Heart left ventricle (tissue), 16 donors: Measurements from ENCODE around the gene PGAM2. TPM values are rescaled to one million over a fixed set of nuclear protein-coding genes. Genes with fewer than 3 reads are reported as not detected.

Source experiments
- ATAC-seq, 4 donors: fragments of 200-7000 bp; cut with Tn5 transposase; one replicate each; pipeline ENCODE4 v1.9.1; 2020 to 2022; ENCODE audit warnings: moderate library complexity in 4 of 4, mild to moderate bottlenecking in 3 of 4, moderate number of reproducible peaks in 1 of 4
- DNase-seq, 5 donors: peaks; one replicate each; pipeline ENCODE4 v3.0.0-alpha.2; 2020
- H3K27ac ChIP-seq, 12 donors: fragments of 200-600 bp; sonication (generic) in 4 of 12; one replicate each; pipeline versions ENCODE4 v1.5.0 to v1.8.0; 2016 to 2022; ENCODE audit warnings: mild to moderate bottlenecking in 2 of 12
- H3K27me3 ChIP-seq, 9 donors: fragments of 200-600 bp; sonication (generic) in 2 of 9; one replicate each; pipeline versions ENCODE4 v1.5.1 to v1.8.0; 2016 to 2022; ENCODE audit warnings: mild to moderate bottlenecking in 3 of 9
- H3K36me3 ChIP-seq, 9 donors: fragments of 200-600 bp; sonication (generic) in 2 of 9; one replicate each; pipeline versions ENCODE4 v1.5.0 to v1.8.0; 2018 to 2022; ENCODE audit warnings: mild to moderate bottlenecking in 2 of 9
- H3K4me1 ChIP-seq, 12 donors: fragments of 200-600 bp; sonication (generic) in 4 of 12; one replicate each; pipeline versions ENCODE4 v1.5.0 to v1.8.0; 2016 to 2022; ENCODE audit warnings: mild to moderate bottlenecking in 3 of 12
- H3K4me3 ChIP-seq, 12 donors: fragments of 200-600 bp; sonication (generic) in 4 of 12; one replicate each; pipeline versions ENCODE4 v1.5.0 to v1.8.0; 2017 to 2022; ENCODE audit warnings: mild to moderate bottlenecking in 9 of 12, moderate library complexity in 4 of 12
- H3K9me3 ChIP-seq, 12 donors: fragments of 200-600 bp; sonication (generic) in 4 of 12; one replicate each; pipeline versions ENCODE4 v1.5.0 to v1.8.0; 2016 to 2022; ENCODE audit warnings: mild to moderate bottlenecking in 1 of 12
- CTCF ChIP-seq, 12 donors: fragments of 200-600 bp; sonication (generic) in 4 of 12; IDR thresholded peaks; one replicate each; pipeline versions ENCODE4 v1.5.0 to v1.8.0; 2018 to 2022; ENCODE audit warnings: antibody characterized with exemption in 12 of 12, mild to moderate bottlenecking in 5 of 12
- POLR2A ChIP-seq, 2 donors: fragments of 450-650 bp; IDR thresholded peaks; one replicate each; pipeline ENCODE4 v1.6.1; 2017; ENCODE audit warnings: antibody characterized with exemption in 2 of 2, mild to moderate bottlenecking in 2 of 2, moderate library complexity in 2 of 2
- WGBS, 4 donors: extraction: QIAGEN DNeasy Blood & Tissue Kit in 2 of 4; methylation state at CpG; one replicate each; pipeline versions ENCODE4 v1.1.5 to v1.1.7; 2013 to 2018; 5-methylcytosine and 5-hydroxymethylcytosine counted together
- intact Hi-C, 10 donors: fragments of 100-400 bp; cut with DNase I; formaldehyde crosslinking; loops; one replicate each; pipeline versions ENCODE4 v1.11.1 to v1.14.2; 2022
- polyA plus RNA-seq, 2 donors: library from polyadenylated mRNA; stranded (reverse); fragments of 200-250 nt; gene quantifications; one replicate each; pipeline ENCODE4 v1.2.3, GENCODE V29; 2013
- total RNA-seq, 9 donors: library from RNA; depleted of rRNA in 2 of 9; stranded (reverse); fragments of >200 nt in 2 of 9; fragmentation: NEBNext Ultra II Directional in 3 of 9; extraction: Animal tissue kit (Norgen Biotek cat#: 25700) in 3 of 9; gene quantifications; one replicate each; pipeline versions ENCODE4 v1.1.0 to v1.2.4, GENCODE V29; 2016 to 2023
- donor health status: ischemic (EF 13 %, LVEDD 7.1; RV severe dilation, severe dysfunction).
- donor health status: healthy with polysubstance abuse.
- donor health status: DM: no; HTN: yes; CAD: no.
- donor health status: DM: no; HTN: no; CAD: no.
- donor health status: ischemic (EF 25% LVEDD 6.9; RV normal size, moderate dysfunction).
- donor health status: ischemic (EF 25% LVEDD 5.7; RV mildly dilated, moderate dysfunction).
- donor health status: healthy.
- donor health status: DM: yes; HTN: yes; CAD: no.
- donor health status: ischemic (EF 35%, LVEDD 5.7; RV mildly dilated, moderate dysfunction).
- donor health status: nonischemic (EF 11% LVEDD 7.7; RV severe dilation, severe dysfunction).
- donor health status: DM: yes; HTN: yes; CAD: no.
- donor health status: PGD.
- donor health status: ischemic (EF 29% LVEDD 5.4; RV normal size, mild dysfunction).
- donor health status: nonischemic (EF 23%, LVEDD 6.1; RV moderate dilation, normal function).

Gene PGAM2
- total and polyA plus RNA-seq, 11 donors: 242 to 2,064 (median 555) TPM

GRCh38 chr7:44112997-44113763 lies 47.8 kb upstream of the PGAM2 start:
- Histone ChIP-seq H3K27me3 (no peaks in the 10 kb centered on the region), H3K4me3 (no peak overlapping the region), H3K9me3 (no peaks in the 10 kb centered on the region), H3K27ac (no peak overlapping the region), H3K36me3 (peaks cover 0 to 95% (median 39%) of the 10 kb centered on the region in 9 donors), H3K4me1 (peaks cover 0 to 21% (median 13%) of the 10 kb centered on the region in 12 donors)
- intact Hi-C loops: no loop called here
- DNase-seq (peak in 1 of 5 donors; percentile 23), ATAC-seq (no peak)
- TF ChIP-seq CTCF (IDR thresholded peaks at IDR 0.05) (no peak), POLR2A (IDR thresholded peaks at IDR 0.05) (no peak)
- 85 to 90% (median 87%) methylated on average over 33 to 34 of the region's 34 CpGs for WGBS, 4 donors

- Histone ChIP-seq H3K27ac (no peak overlapping the region), H3K4me1 (peaks cover 0 to 22% (median 13%) of the 10 kb centered on the region in 12 donors), H3K4me3 (no peak overlapping the region), H3K36me3 (peaks cover 0 to 94% (median 33%) of the 10 kb centered on the region in 9 donors), H3K9me3 (no peaks in the 10 kb centered on the region), H3K27me3 (no peaks in the 10 kb centered on the region)
- ATAC-seq: no peak
- 74 to 83% (median 78%) methylated on average over 33 to 41 of the region's 41 CpGs for WGBS, 4 donors
- intact Hi-C loops: no loop called here
- DNase-seq: peak in 2 of 5 donors; percentile 20 to 55
- TF ChIP-seq POLR2A (IDR thresholded peaks at IDR 0.05) (no peak), CTCF (IDR thresholded peaks at IDR 0.05) (no peak)
Measured at GRCh38 chr7:44112231-44112996, 47.0 kb upstream of the PGAM2 start.

GRCh38 chr7:44111761-44112160 lies 46.4 kb upstream of the PGAM2 start:
- no peak overlapping the region for H3K27ac ChIP-seq
- peaks cover 0 to 95% (median 30%) of the 10 kb centered on the region in 9 donors for H3K36me3 ChIP-seq
- WGBS, 4 donors: 88 to 93% (median 91%) methylated on average over 16 of the region's 16 CpGs
- intact Hi-C loops: no loop called here
- DNase-seq (no peak), ATAC-seq (no peak)
- no peaks in the 10 kb centered on the region for H3K27me3 ChIP-seq
- H3K9me3 ChIP-seq: no peaks in the 10 kb centered on the region
- H3K4me1 ChIP-seq: peaks cover 0 to 28% (median 13%) of the 10 kb centered on the region in 12 donors
- no peak overlapping the region for H3K4me3 ChIP-seq
- no peak for TF ChIP-seq CTCF (IDR thresholded peaks at IDR 0.05)
- no peak for TF ChIP-seq POLR2A (IDR thresholded peaks at IDR 0.05)
